ENCODE measurements around the gene CDC42BPA. TPM values are rescaled to one million over a fixed set of nuclear protein-coding genes. Genes with fewer than 3 reads are reported as not detected.

Gene CDC42BPA
- 20.7 TPM for polyA plus RNA-seq (2013, experiment 1 of 4)
- 22.1 TPM for polyA plus RNA-seq (2013, experiment 2 of 4)
- 14.9 TPM for polyA plus RNA-seq (2013, experiment 3 of 4)
- 19.3 TPM for polyA plus RNA-seq (2013, experiment 4 of 4)

- 0% methylated on average over 98 of the region's 98 CpGs for WGBS, 2 experiments
- no peaks in the 10 kb centered on the region for H3K36me3 ChIP-seq (ENCODE audit: control insufficient read depth, insufficient read depth, low read length)
- H3K27me3 ChIP-seq (ENCODE audit: control insufficient read depth, insufficient read depth, low read length, poor library complexity, severe bottlenecking), result no peaks in the 10 kb centered on the region
- H3K27ac ChIP-seq (ENCODE audit: insufficient read depth, low read depth, low read length, poor library complexity, severe bottlenecking), result peak within 1 kb of the TSS; percentile 95
- H3K9me3 ChIP-seq (ENCODE audit: control insufficient read depth, low read length), result no peaks in the 10 kb centered on the region
- peak within 1 kb of the TSS; percentile 88 for H3K4me3 ChIP-seq (ENCODE audit: insufficient read depth, low read depth, low read length)
- peaks cover 11% of the 10 kb centered on the region for H3K4me1 ChIP-seq (ENCODE audit: control insufficient read depth, insufficient read depth, low read length)
Measured at GRCh38 chr1:227318016-227318852, at the start of gene CDC42BPA. Gene CDC42BPA (minus strand): TSS chr1:227318492. CDS start chr1:227317182, 1,310 bp downstream.

GRCh38 chr1:227368009-227368408 is 49.7 kb upstream of the CDC42BPA start:
- no peaks in the 10 kb centered on the region for H3K36me3 ChIP-seq (ENCODE audit: control insufficient read depth, insufficient read depth, low read length)
- no peak overlapping the region for H3K27ac ChIP-seq (ENCODE audit: insufficient read depth, low read depth, low read length, poor library complexity, severe bottlenecking)
- H3K4me1 ChIP-seq (ENCODE audit: control insufficient read depth, insufficient read depth, low read length), result no peaks in the 10 kb centered on the region
- no peaks in the 10 kb centered on the region for H3K9me3 ChIP-seq (ENCODE audit: control insufficient read depth, low read length)
- 72 to 97% methylated on average over 1 of the region's 1 CpG for WGBS, 2 experiments
- H3K27me3 ChIP-seq (ENCODE audit: control insufficient read depth, insufficient read depth, low read length, poor library complexity, severe bottlenecking), result no peaks in the 10 kb centered on the region
- no peak overlapping the region for H3K4me3 ChIP-seq (ENCODE audit: insufficient read depth, low read depth, low read length)

- Histone ChIP-seq H3K36me3 (ENCODE audit: control insufficient read depth, insufficient read depth, low read length) (no peaks in the 10 kb centered on the region), H3K9me3 (ENCODE audit: control insufficient read depth, low read length) (no peaks in the 10 kb centered on the region), H3K27me3 (ENCODE audit: control insufficient read depth, insufficient read depth, low read length, poor library complexity, severe bottlenecking) (no peaks in the 10 kb centered on the region), H3K4me1 (ENCODE audit: control insufficient read depth, insufficient read depth, low read length) (no peaks in the 10 kb centered on the region), H3K27ac (ENCODE audit: insufficient read depth, low read depth, low read length, poor library complexity, severe bottlenecking) (no peak overlapping the region), H3K4me3 (ENCODE audit: insufficient read depth, low read depth, low read length) (no peak overlapping the region)
- 89 to 90% methylated on average over 6 to 8 of the region's 8 CpGs for WGBS, 2 experiments
Measured at GRCh38 chr1:227365473-227366431, 47.5 kb upstream of the CDC42BPA start.

- no peak overlapping the region for H3K27ac ChIP-seq (ENCODE audit: insufficient read depth, low read depth, low read length, poor library complexity, severe bottlenecking)
- 82 to 87% methylated on average over 2 of the region's 2 CpGs for WGBS, 2 experiments
- no peaks in the 10 kb centered on the region for H3K9me3 ChIP-seq (ENCODE audit: control insufficient read depth, low read length)
- H3K4me3 ChIP-seq (ENCODE audit: insufficient read depth, low read depth, low read length), result no peak overlapping the region
- H3K36me3 ChIP-seq (ENCODE audit: control insufficient read depth, insufficient read depth, low read length), result no peaks in the 10 kb centered on the region
- H3K27me3 ChIP-seq (ENCODE audit: control insufficient read depth, insufficient read depth, low read length, poor library complexity, severe bottlenecking), result no peaks in the 10 kb centered on the region
- H3K4me1 ChIP-seq (ENCODE audit: control insufficient read depth, insufficient read depth, low read length), result no peaks in the 10 kb centered on the region
Measured at GRCh38 chr1:227364657-227365056, 46.4 kb upstream of the CDC42BPA start.

GRCh38 chr1:227363825-227364224 is 45.5 kb upstream of the CDC42BPA start:
- no peaks in the 10 kb centered on the region for H3K4me1 ChIP-seq (ENCODE audit: control insufficient read depth, insufficient read depth, low read length)
- H3K27ac ChIP-seq (ENCODE audit: insufficient read depth, low read depth, low read length, poor library complexity, severe bottlenecking), result no peak overlapping the region
- no peaks in the 10 kb centered on the region for H3K27me3 ChIP-seq (ENCODE audit: control insufficient read depth, insufficient read depth, low read length, poor library complexity, severe bottlenecking)
- WGBS, 2 experiments, result 88 to 92% methylated on average over 7 of the region's 7 CpGs
- no peaks in the 10 kb centered on the region for H3K36me3 ChIP-seq (ENCODE audit: control insufficient read depth, insufficient read depth, low read length)
- no peak overlapping the region for H3K4me3 ChIP-seq (ENCODE audit: insufficient read depth, low read depth, low read length)
- no peaks in the 10 kb centered on the region for H3K9me3 ChIP-seq (ENCODE audit: control insufficient read depth, low read length)

GRCh38 chr1:227362039-227362438 is 43.7 kb upstream of the CDC42BPA start:
- no peaks in the 10 kb centered on the region for H3K27me3 ChIP-seq (ENCODE audit: control insufficient read depth, insufficient read depth, low read length, poor library complexity, severe bottlenecking)
- H3K36me3 ChIP-seq (ENCODE audit: control insufficient read depth, insufficient read depth, low read length), result no peaks in the 10 kb centered on the region
- no peaks in the 10 kb centered on the region for H3K9me3 ChIP-seq (ENCODE audit: control insufficient read depth, low read length)
- WGBS, 2 experiments, result 67 to 91% methylated on average over 1 of the region's 1 CpG
- no peak overlapping the region for H3K4me3 ChIP-seq (ENCODE audit: insufficient read depth, low read depth, low read length)
- no peak overlapping the region for H3K27ac ChIP-seq (ENCODE audit: insufficient read depth, low read depth, low read length, poor library complexity, severe bottlenecking)
- H3K4me1 ChIP-seq (ENCODE audit: control insufficient read depth, insufficient read depth, low read length), result peaks cover 5% of the 10 kb centered on the region

- H3K27me3 ChIP-seq (ENCODE audit: control insufficient read depth, insufficient read depth, low read length, poor library complexity, severe bottlenecking), result no peaks in the 10 kb centered on the region
- H3K36me3 ChIP-seq (ENCODE audit: control insufficient read depth, insufficient read depth, low read length), result no peaks in the 10 kb centered on the region
- H3K9me3 ChIP-seq (ENCODE audit: control insufficient read depth, low read length), result no peaks in the 10 kb centered on the region
- 90 to 91% methylated on average over 6 of the region's 6 CpGs for WGBS, 2 experiments
- peaks cover 7% of the 10 kb centered on the region for H3K4me1 ChIP-seq (ENCODE audit: control insufficient read depth, insufficient read depth, low read length)
- no peak overlapping the region for H3K27ac ChIP-seq (ENCODE audit: insufficient read depth, low read depth, low read length, poor library complexity, severe bottlenecking)
- H3K4me3 ChIP-seq (ENCODE audit: insufficient read depth, low read depth, low read length), result no peak overlapping the region
Measured at GRCh38 chr1:227357927-227358302, 39.6 kb upstream of the CDC42BPA start.

GRCh38 chr1:227357171-227357926 is 39.1 kb upstream of the CDC42BPA start:
- 65 to 69% methylated on average over 7 of the region's 7 CpGs for WGBS, 2 experiments
- Histone ChIP-seq H3K27me3 (ENCODE audit: control insufficient read depth, insufficient read depth, low read length, poor library complexity, severe bottlenecking) (no peaks in the 10 kb centered on the region), H3K27ac (ENCODE audit: insufficient read depth, low read depth, low read length, poor library complexity, severe bottlenecking) (no peak overlapping the region), H3K4me1 (ENCODE audit: control insufficient read depth, insufficient read depth, low read length) (peaks cover 7% of the 10 kb centered on the region), H3K4me3 (ENCODE audit: insufficient read depth, low read depth, low read length) (no peak overlapping the region), H3K36me3 (ENCODE audit: control insufficient read depth, insufficient read depth, low read length) (no peaks in the 10 kb centered on the region), H3K9me3 (ENCODE audit: control insufficient read depth, low read length) (no peaks in the 10 kb centered on the region)

GRCh38 chr1:227356620-227357146 is 38.4 kb upstream of the CDC42BPA start:
- Histone ChIP-seq H3K27me3 (ENCODE audit: control insufficient read depth, insufficient read depth, low read length, poor library complexity, severe bottlenecking) (no peaks in the 10 kb centered on the region), H3K4me1 (ENCODE audit: control insufficient read depth, insufficient read depth, low read length) (peaks cover 7% of the 10 kb centered on the region), H3K36me3 (ENCODE audit: control insufficient read depth, insufficient read depth, low read length) (no peaks in the 10 kb centered on the region), H3K4me3 (ENCODE audit: insufficient read depth, low read depth, low read length) (no peak overlapping the region), H3K27ac (ENCODE audit: insufficient read depth, low read depth, low read length, poor library complexity, severe bottlenecking) (no peak overlapping the region), H3K9me3 (ENCODE audit: control insufficient read depth, low read length) (no peaks in the 10 kb centered on the region)
- 62 to 66% methylated on average over 7 of the region's 7 CpGs for WGBS, 2 experiments
